Keratinocyte (primary cell): ENCODE data around the gene SAG. TPM values are rescaled to one million over a fixed set of nuclear protein-coding genes. Genes with fewer than 3 reads are reported as not detected.

Source experiments
- DNase-seq: peaks from one replicate; pipeline ENCODE4 v3.0.0-alpha.2; 2011; ENCODE audit warnings: low read depth, missing footprints, low spot score
- FAIRE-seq: peaks from 2 replicates; lab custom pipeline; 2011; peaks lifted over from hg19 to GRCh38; lab: Jason Lieb, UNC
- H2AFZ ChIP-seq: 2 replicates; pipeline ENCODE4 v1.6.0; 2012; ENCODE audit warnings: low read length, control low read depth, inconsistent platforms; ENCODE audit not compliant: control insufficient read depth
- H3K27ac ChIP-seq: 2 replicates; pipeline ENCODE4 v1.5.1; 2011; ENCODE audit warnings: low read length; ENCODE audit not compliant: control insufficient read depth, insufficient read depth
- H3K27me3 ChIP-seq: 3 replicates; pipeline ENCODE4 v1.6.0; 2011; ENCODE audit warnings: low read length; ENCODE audit not compliant: control insufficient read depth, insufficient read depth; ENCODE audit errors: extremely low read depth
- H3K36me3 ChIP-seq, 2 experiments: 2 replicates in 1 of 2; 3 replicates in 1 of 2; pipeline ENCODE4 v1.5.1; 2011; ENCODE audit warnings: low read length in 2 of 2, mild to moderate bottlenecking in 1 of 2; ENCODE audit not compliant: control insufficient read depth in 2 of 2, insufficient read depth in 2 of 2; ENCODE audit errors: extremely low read depth in 1 of 2
- H3K4me1 ChIP-seq: 3 replicates; pipeline ENCODE4 v1.5.1; 2011; ENCODE audit warnings: low read length; ENCODE audit not compliant: control insufficient read depth, insufficient read depth; ENCODE audit errors: extremely low read depth
- H3K4me2 ChIP-seq: 3 replicates; pipeline ENCODE4 v1.6.0; 2011; ENCODE audit warnings: low read depth, low read length; ENCODE audit not compliant: control insufficient read depth, insufficient read depth; ENCODE audit errors: extremely low read depth
- H3K4me3 ChIP-seq, 3 experiments: fragments of 200-600 bp in 1 of 3; sonication (generic) in 1 of 3; 2 replicates in 2 of 3; 3 replicates in 1 of 3; pipeline ENCODE4 v1.5.1; 2011 to 2016; ENCODE audit warnings: low read length in 3 of 3, mild to moderate bottlenecking in 3 of 3, control low read depth in 2 of 3, inconsistent platforms in 1 of 3, low read depth in 1 of 3, mixed read lengths in 1 of 3, mixed run types in 1 of 3, moderate library complexity in 1 of 3; ENCODE audit not compliant: control insufficient read depth in 2 of 3, insufficient read depth in 2 of 3; ENCODE audit errors: extremely low read depth in 1 of 3
- H3K79me2 ChIP-seq: 2 replicates; pipeline ENCODE4 v1.6.0; 2012; ENCODE audit warnings: low read length; ENCODE audit not compliant: control insufficient read depth, insufficient read depth
- H3K9ac ChIP-seq: 3 replicates; pipeline ENCODE4 v1.6.0; 2011; ENCODE audit warnings: low read length; ENCODE audit not compliant: control insufficient read depth, insufficient read depth; ENCODE audit errors: extremely low read depth
- H3K9me1 ChIP-seq: 3 replicates; pipeline ENCODE4 v1.6.0; 2011; ENCODE audit warnings: low read length; ENCODE audit not compliant: control insufficient read depth, insufficient read depth; ENCODE audit errors: extremely low read depth
- H3K9me3 ChIP-seq: 2 replicates; pipeline ENCODE4 v1.5.1; 2012; ENCODE audit warnings: low read depth, low read length; ENCODE audit not compliant: control insufficient read depth
- H4K20me1 ChIP-seq: 3 replicates; pipeline ENCODE4 v1.6.0; 2011; ENCODE audit warnings: low read length; ENCODE audit not compliant: control insufficient read depth, insufficient read depth; ENCODE audit errors: extremely low read depth
- CTCF ChIP-seq, 3 experiments: IDR thresholded peaks in 1 of 3; conservative IDR thresholded peaks in 1 of 3; optimal IDR thresholded peaks in 1 of 3; 2 replicates in 2 of 3; 3 replicates in 1 of 3; pipeline versions ENCODE3 to v1.5.1; 2011; ENCODE audit warnings: low read length in 3 of 3, mild to moderate bottlenecking in 3 of 3, moderate library complexity in 2 of 3, control low read depth in 1 of 3, inconsistent platforms in 1 of 3; ENCODE audit not compliant: insufficient read depth in 2 of 3; ENCODE audit errors: extremely low read depth in 1 of 3
- EZH2 ChIP-seq: IDR thresholded peaks from one replicate; pipeline ENCODE4 v1.6.1; 2012; ENCODE audit warnings: inconsistent platforms, mild to moderate bottlenecking, low read length, moderate library complexity
- dilution Hi-C: fragments of 300-500 bp; cut with MboI; formaldehyde crosslinking; loops from one replicate; pipeline ENCODE4 v1.7.0; 2020; ENCODE audit warnings: low sequenced_read_pairs; ENCODE audit not compliant: extremely low pct_ligation_motif_present
- polyA plus RNA-seq, 5 experiments: library from polyadenylated mRNA; depleted of rRNA in 3 of 5; stranded (reverse) in 3 of 5; stranded (forward) in 1 of 5; unstranded in 1 of 5; fragments of >200 nt; gene quantifications; 1 replicate in 1 of 5; 2 replicates in 3 of 5; 3 replicates in 1 of 5; pipeline versions ENCODE4 v1.2.1 to v1.2.3, GENCODE V29; 2011 to 2012; ENCODE audit warnings: missing spikeins in 2 of 5, low read depth in 1 of 5, low replicate concordance in 1 of 5

SAG gene
- polyA plus RNA-seq, 1 donor (not counting 4 experiments of a cell fraction or from before 2014, with no cell fraction given): not detected

- DNase-seq (no peak), FAIRE-seq (no peak)
- H3K27ac ChIP-seq: no peak overlapping the region
- H3K9me1 ChIP-seq: no peaks in the 10 kb centered on the region
- H3K4me1 ChIP-seq: peaks cover 19% of the 10 kb centered on the region
- peaks cover 3% of the 10 kb centered on the region for H3K79me2 ChIP-seq
- dilution Hi-C loops: no loop called here
- no peak overlapping the region for H2AFZ ChIP-seq
- no peak overlapping the region for H3K4me3 ChIP-seq
- peaks cover 3% of the 10 kb centered on the region for H4K20me1 ChIP-seq
- peaks cover 0 to 2% of the 10 kb centered on the region in 2 experiments for H3K36me3 ChIP-seq
- H3K4me2 ChIP-seq: no peak overlapping the region
- no peak overlapping the region for H3K9ac ChIP-seq
- H3K9me3 ChIP-seq: no peaks in the 10 kb centered on the region
- no peak for TF ChIP-seq CTCF (optimal IDR thresholded peaks at IDR 0.05 in 1 of 3, IDR thresholded peaks at IDR 0.05 in 1 of 3, conservative IDR thresholded peaks at IDR 0.05 in 1 of 3; ENCODE audit: extremely low read depth in 1 of 3, insufficient read depth in 2 of 3, low read length in 3 of 3)
- TF ChIP-seq EZH2: no peak
- no peaks in the 10 kb centered on the region for H3K27me3 ChIP-seq
These were observed 79.6 kb downstream of the SAG start for GRCh38 chr2:233387225-233387624.

GRCh38 chr2:233387667-233388528, 80.3 kb downstream of the SAG start:
- H3K27me3 ChIP-seq: no peaks in the 10 kb centered on the region
- FAIRE-seq (no peak), DNase-seq (no peak)
- no peak overlapping the region for H3K27ac ChIP-seq
- H3K4me1 ChIP-seq: peaks cover 19% of the 10 kb centered on the region
- H3K4me2 ChIP-seq: no peak overlapping the region
- no peaks in the 10 kb centered on the region for H3K9me1 ChIP-seq
- no peak for TF ChIP-seq EZH2
- TF ChIP-seq CTCF (optimal IDR thresholded peaks at IDR 0.05 in 1 of 3, IDR thresholded peaks at IDR 0.05 in 1 of 3, conservative IDR thresholded peaks at IDR 0.05 in 1 of 3; ENCODE audit: extremely low read depth in 1 of 3, insufficient read depth in 2 of 3, low read length in 3 of 3): no peak
- H3K36me3 ChIP-seq: peaks cover 0 to 2% of the 10 kb centered on the region in 2 experiments
- H3K9ac ChIP-seq: no peak overlapping the region
- H2AFZ ChIP-seq: no peak overlapping the region
- dilution Hi-C loops: no loop called here
- peaks cover 3% of the 10 kb centered on the region for H3K79me2 ChIP-seq
- H4K20me1 ChIP-seq: peaks cover 3% of the 10 kb centered on the region
- H3K9me3 ChIP-seq: no peaks in the 10 kb centered on the region
- no peak overlapping the region for H3K4me3 ChIP-seq
